Measurements from ENCODE around the gene ST3GAL3.

The ST3GAL3 gene

DNA sequence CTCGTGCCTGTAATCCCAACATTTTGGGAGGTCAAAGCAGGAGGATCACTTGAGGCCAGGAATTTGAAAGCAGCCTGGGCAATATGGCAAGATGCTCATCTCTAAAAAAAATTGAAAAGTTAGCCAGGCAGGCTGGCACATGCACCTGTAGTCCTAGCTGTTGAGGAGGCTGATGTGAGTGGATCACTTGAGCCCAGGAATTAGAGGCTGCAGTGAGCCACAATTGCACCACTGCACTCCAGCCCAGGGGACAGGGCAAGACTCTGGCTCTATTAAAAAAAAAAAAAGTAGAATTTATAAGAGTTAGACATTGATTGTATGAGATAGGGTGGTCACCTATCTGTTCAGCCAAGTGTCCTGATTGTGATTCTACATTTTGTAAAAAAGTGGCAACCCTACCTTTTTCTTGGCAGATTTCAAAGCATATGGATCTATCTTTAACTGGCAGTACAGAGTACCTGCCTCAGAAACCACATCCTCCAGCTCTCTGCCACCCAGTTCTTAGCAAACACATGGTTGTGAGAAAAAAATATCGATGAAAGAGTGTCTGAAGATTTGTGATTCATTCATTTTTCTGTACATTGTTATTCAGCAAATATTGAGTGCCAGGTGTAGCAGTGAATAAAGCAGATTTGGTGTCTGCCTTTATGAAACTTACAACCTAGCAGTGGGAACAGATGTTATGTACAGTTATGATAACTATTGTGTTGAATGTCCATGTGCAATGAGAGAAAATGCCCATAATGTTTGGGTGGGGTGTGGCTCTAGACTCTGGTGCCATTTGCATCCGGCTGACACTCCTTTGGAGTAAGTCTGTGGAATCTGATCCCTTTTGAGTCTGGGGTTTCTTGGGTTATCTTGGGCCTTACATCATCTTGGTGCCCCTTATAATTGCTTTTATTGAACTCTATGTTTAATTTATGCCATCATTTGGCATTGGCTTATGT lies 82.5 kb downstream of the ST3GAL3 start:
- no peak for DNase-seq

DNA sequence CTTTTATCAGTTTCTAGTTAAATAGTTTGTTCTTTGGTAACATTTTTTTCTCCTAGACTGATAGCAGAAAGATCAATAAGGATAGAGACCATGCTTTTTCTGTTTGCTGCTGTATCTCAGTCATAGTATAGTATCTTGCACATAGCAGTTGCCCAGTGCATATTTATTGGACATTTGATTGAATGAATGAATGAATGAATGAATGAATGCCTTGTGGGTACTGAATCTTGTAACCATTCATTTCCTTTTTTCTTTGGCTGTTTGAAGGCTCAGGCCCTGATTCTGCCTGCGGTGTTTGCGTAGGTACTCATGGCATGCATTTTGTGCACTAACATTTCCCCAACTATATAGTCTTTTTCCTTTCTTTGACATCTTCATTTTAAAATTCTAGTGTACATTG lies 83.9 kb downstream of the ST3GAL3 start:
- no peak for DNase-seq

DNA sequence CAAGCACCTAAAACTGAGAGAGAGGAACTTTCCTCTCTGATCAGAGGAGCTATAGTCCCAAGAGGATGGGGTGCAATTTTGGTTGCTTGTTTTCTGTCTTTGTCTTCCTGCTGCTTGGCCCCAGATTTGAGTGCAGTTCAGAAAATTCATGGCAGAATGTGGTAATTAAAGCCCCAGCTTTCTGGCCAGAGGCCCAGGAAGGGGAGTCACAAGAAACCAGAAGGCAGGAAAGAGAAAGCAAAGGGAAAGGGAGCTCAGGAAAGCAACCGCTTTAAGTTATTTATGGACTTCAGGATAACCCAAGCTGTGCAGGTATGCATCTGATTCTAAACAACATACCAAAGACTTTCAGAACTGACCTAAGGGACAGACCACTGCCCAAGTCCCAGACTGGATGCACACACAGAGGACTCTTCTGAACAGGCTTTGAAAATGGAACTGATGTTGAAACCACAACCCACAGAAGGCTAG lies 88.8 kb downstream of the ST3GAL3 start:
- peak; percentile 41 for DNase-seq

DNA sequence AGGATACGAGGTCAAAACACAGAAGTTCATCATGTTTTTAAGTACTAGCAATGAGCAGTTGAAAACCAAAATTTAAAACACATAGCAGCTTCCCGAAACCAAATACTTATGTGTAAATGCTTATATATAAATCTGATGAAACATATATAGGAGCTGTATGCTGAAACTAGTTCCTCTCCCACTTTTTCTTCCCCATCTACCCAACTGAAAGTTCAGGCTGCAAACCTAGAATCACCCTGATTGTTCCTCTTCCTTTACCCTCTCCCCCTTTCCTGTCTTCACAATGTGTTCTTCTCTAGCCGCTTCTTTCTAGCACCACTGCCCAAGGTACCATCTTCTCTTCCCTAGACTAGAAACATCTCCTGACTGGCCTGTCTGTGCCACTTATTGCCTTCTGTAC lies 90.6 kb downstream of the ST3GAL3 start:
- DNase-seq, result no peak

DNA sequence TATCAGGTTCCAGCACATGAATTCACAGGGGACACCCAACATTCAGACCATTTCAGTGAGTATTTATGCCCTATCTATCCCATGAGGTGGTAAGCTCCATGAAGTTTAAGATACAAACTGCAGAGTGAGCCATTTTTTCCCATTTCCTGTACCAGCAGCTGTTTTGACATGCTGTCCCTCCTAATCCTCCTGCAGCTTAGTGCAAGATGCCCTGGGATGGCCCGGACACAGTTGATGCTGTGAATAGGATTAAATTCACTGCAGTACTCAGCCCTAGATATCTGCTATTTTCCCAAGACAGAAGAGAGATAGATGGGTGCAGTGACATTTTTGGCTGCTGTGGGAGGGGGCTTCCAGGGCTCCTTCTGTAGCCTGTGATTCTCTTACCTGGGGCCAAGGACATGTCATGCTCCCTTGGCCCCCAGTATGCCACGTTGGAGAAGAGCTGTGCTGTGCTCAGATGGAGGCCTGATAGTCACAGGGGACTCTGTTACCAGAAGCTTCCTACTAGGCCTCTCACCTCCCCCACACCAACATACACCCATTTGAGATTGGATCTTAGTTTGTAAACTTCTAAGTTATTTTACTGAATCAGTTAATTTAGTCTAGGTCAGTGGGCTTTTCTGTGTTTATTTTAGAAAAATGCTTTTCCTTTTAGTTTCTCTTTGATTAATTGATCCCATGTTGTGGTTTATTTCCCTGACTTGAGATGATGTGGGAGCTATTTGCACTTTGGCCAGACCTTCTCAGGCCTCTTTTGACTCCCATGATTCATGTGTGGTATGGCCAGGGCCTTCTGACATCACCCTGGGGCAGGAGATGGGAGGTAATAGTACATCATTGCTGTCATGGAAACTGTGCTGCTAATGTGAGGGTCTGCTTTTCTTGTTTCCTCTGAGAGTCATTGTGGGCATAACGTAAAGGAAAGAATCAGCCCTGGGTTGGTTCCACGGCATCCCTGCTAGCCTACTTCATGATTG lies 92.6 kb downstream of the ST3GAL3 start:
- no peak for DNase-seq

DNA sequence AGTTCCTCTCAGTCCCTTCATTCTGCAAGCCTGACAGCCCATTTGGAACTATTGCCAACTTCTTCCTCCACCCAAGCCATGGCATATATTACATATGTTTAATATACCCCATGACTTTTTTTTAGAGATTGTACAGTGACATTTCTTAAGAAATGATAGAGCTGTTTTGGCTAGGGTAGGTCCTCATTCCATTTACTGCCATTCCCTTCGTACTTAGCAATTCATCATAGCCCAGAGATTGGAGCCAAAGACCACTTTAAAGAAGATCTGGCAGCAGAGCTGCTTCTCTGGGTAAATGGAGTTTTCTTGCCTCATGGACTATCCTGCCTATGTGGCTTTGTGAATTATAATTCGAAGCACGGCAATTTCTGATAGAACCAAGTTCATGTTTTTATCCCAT lies 93.4 kb downstream of the ST3GAL3 start:
- DNase-seq, result no peak

DNA sequence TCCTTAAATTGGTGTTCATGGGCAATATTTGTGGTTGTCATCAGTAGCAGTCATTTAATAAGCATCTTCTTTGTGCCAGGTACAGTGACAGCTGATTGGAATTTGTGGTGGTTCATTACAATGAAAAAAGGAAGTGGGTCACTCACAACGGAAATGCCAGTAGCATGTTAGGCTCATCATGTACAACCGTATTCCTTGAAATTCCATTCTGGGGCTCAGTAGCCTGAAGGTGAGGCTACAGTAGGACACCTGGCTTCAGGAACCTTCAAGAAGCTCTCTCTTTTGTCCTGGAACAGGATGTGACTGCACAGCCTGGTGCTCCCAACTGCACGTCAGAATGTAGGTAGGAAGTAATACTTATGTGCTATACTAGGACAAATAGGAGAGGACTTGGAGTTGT lies 93.9 kb downstream of the ST3GAL3 start:
- no peak for DNase-seq

DNA sequence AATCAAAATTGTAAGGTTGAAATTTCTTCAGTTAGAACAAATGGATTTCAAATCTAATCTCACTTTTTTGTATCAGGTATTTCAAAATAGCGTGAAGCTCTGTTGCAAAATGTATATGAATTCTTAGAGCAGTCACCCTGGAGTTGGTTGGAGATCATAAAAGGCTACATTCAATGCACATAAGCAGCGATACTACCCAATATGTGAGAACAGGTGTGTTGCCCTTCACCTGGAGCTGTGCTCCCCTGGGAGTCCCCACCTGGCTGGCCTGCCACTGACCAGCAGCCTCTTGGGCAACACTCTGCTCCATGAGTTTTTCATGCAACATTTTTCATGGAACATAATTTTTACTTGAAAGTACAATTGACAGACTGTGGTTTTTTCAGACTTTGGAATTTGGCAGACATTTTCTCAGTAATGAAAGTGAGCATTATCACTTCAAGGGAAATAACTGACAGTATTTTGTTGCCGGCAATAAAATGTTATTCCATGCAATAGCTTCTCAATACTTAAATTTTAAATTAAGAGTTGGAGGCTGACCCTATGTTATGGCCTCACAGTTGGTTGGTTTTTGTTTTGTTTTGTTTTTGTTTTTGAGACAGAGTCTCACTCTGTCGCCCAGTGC lies 95.1 kb downstream of the ST3GAL3 start:
- no peak for DNase-seq

DNA sequence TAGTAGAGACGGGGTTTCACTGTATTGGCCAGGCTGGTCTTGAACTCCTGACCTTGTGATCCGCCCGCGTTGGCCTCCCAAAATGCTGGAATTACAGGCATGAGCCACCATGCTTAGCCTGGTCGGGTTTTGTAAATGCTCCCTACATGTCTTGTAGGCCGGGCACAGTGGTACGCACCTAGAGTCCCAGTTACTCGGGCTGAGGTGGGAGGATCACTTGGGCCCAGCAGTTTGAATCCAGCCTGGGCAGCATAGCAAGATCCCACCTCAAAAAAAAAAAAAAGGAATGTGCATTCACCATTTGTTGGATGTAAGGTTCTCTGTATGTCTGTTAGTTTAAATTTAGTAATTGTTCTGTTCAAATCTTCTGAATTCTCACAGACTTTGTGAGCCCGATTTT lies 95.8 kb downstream of the ST3GAL3 start:
- no peak for DNase-seq

DNA sequence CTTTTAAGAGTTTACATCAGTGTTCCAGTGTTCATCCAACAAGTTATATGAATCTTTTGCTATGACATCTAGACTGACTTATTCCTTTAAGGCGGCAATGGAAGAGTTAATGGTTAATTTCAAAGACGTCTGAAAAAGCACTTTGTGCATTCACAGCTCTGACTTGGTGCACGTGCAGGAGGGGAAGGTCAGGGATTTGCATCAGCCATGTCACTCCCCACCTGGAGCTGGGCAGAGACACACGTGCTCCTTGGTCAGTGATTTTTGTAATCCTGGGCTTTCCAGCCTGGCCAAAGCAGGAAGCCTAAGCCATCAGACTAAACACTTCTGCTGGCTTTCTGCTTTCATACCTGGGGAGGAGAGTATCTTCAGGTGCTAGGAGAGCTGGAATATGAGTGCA lies 96.3 kb downstream of the ST3GAL3 start:
- no peak for DNase-seq

DNA sequence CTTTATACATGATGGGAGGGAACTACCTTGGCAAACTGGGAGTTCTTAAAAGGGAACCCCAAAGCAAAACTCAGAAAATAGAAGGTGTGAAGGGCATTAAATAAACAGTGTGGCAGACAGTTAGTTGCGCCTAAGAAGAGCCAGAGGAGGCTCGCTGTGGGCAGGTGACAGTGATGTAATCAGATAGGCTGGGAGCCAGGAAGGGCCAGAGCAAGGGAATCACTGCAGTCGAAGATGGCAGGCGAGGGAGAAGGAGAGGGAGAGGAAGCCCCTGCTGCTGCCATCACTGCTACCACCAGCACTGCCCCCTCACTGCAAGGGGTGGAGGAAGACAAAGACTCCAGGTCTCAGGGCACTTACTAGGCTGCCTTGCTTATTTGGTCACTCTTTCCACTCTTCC lies 97.2 kb downstream of the ST3GAL3 start:
- DNase-seq, result no peak

DNA sequence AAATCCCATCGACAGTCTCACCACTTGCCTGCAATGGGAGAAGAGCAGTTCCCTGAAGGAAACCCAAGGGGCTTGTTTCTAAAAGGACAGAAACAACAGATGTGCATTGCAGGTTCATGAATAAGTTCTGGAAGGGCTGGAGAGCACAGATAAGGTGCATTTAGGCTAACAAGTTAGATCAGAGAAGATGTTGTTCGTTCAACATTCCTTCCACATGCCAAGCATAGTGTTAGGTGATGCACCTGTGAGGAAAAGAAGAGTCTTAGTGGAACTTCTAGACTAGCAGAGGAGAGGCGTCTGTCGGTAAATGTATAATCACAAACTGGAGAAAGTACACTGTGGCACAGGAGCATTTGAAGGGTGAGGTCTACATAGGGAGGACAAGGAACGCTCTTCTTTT lies 98.0 kb downstream of the ST3GAL3 start:
- no peak for DNase-seq

DNA sequence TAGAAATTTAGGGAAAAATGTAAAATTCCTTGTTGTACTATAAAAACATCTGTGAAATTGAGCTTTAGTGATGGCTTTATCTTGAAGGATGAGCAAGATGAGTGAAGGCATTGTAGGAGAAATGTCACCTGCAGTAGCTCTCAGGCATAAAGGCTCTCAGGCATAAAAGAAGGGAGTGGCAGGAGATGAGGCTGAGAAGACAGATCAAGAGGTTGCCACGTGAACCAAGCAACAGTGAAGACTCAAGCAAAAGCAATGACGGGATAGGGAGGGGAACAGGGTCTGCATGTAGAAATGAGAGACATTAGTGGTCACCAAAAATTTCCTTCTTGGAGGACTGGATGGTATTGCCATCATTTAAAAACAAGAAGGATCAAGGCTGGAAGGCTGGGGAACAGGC lies 98.8 kb downstream of the ST3GAL3 start:
- DNase-seq, result no peak

DNA sequence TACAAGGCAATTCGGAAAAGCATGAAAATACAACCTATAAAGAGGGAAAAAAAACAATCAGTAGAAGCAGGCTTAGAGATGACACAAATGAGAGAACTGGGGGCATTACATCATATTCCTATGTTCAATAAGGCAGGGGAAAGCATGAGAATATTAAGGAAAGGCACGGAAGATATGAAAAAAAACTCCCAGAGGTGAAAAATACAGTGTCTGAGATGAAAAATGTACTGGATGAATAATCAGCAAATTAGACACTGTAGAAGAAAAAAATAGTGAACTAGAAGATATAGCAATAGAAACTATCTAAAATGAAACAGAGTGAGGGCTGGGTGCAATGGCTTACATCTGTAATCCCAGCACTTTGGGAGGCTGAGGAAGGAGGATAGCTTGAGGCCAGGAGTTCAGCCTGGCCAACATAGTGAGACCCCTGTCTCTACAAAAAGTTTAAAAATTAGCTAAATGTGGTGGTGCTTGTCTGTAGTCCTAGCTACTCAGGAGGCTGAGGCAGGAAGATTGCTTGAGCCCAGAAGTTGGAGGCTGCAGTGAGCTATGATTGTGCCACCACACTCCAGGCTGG lies 101.8 kb downstream of the ST3GAL3 start:
- no peak for DNase-seq

DNA sequence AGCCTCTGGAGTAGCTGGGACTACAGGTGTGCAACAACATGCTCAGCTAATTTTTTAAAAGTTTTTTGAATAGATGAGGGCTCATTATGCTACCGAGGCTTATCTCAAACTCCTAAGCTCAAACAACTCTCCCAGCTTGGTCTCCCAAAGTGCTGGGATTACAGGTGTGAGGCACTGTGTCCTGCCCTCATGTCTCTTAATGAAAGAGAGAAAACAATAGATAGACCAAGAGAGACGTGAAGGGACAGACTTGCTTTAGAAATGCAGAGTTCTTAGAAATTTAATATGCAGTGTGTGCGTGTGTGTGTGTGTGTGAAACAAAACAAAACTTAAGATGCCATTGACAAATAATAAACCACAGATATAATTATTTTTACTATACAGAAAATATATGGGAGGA lies 105.2 kb downstream of the ST3GAL3 start:
- DNase-seq, result no peak

DNA sequence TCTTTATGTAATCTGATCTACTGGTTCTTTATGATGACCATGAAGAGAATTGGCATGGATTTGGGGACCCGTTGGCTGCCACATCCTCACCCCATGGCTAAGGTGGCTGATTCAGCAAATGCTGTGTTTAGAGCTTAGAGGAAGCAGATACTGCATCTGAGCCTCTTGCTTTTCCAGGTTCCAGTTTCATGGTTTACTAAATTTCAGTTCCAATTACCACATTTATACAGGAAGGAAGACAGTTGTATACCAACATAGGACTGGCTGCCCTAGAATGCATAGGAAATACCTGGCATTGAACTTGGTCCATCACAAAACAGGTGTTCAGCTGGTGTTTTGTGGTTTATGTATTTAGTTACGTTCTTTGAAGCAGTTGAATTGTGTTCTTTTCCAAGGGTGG lies 107.1 kb downstream of the ST3GAL3 start:
- DNase-seq, result no peak

DNA sequence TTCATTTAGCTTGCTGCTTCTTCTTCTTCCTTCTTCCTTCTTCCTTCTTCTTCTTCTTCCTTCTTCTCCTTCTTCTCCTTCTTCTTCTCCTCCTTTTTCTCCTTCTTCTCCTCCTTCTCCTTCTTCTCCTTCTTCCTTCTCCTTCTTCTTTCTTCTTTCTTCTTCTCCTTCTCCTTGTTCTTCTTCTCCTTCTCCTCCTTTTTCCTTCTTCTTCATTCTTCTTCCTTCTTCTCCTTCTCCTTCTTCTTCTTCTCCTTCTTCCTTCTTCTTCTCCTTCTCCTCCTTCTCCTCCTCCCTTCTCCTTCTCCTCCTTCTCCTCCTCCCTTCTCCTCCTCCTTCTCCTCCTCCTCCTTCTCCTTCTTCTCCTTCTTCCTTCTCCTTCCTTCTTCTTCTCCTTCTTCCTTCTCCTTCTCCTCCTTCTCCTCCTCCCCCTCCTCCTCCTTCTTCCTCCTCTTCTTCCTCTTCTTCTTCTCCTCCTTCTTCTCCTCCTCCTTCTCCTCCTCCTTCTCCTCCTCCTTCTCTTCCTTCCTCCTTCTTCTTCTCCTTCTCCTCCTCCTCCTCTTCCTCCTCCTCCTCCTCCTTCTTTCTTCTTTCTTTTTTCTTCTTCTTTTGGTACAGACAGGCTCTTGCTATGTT lies 110.1 kb downstream of the ST3GAL3 start:
- DNase-seq, result no peak

DNA sequence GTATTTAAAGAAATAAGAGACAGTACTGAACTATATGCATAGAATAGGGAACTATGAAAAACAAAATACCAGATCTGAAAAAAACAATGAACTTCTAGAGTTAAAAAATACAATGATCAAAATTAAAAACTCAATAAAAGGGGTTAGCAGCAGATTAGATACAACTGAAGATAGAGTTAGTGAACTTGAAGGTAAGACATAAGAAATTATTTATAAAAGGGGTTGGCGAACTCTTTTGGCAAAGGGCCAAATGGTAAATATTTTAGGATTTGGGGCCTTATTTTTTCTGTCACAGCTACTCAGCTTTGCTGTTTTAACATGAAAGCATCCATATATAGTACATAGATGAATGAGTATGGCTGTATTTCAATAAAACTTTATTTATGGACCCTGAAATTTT lies 111.4 kb downstream of the ST3GAL3 start:
- DNase-seq, result no peak

DNA sequence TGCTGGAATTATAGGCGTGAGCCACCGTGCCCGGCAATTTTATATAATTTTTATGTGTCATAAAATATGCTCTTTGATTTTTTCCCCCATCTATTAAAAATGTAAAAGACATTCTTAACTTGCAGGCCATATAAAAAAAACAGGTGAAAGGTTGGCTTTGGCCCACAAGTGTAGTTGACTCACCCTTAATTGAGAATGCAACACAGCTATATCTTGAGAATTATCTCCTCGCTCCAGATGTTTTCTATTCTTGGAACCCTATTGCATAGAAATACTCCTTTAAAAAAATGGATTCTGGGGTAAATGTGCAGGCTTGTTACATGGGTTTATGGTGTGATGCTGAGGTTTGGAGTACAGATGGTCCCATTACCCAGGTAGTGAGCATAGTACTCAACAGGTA lies 112.0 kb downstream of the ST3GAL3 start:
- DNase-seq, result no peak

DNA sequence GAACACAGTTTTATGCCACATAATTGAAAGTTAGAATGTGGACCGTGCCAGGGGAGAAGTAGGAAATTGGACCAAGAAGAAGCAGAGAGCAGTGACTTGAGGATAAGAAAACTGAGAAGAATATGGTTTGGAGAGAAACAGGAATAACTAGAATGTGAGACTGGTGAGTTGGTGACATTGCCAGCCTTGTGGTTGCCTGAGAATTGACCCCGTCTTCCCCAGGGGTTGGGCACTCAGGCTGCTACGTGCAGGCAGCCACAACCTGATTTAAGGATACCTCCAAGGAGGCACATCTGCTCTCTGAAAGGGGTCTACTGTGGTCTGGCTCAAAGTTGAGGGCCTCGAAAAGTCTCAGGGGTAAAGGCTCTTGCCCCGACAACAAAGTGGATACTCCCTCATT lies 114.1 kb downstream of the ST3GAL3 start:
- no peak for DNase-seq

DNA sequence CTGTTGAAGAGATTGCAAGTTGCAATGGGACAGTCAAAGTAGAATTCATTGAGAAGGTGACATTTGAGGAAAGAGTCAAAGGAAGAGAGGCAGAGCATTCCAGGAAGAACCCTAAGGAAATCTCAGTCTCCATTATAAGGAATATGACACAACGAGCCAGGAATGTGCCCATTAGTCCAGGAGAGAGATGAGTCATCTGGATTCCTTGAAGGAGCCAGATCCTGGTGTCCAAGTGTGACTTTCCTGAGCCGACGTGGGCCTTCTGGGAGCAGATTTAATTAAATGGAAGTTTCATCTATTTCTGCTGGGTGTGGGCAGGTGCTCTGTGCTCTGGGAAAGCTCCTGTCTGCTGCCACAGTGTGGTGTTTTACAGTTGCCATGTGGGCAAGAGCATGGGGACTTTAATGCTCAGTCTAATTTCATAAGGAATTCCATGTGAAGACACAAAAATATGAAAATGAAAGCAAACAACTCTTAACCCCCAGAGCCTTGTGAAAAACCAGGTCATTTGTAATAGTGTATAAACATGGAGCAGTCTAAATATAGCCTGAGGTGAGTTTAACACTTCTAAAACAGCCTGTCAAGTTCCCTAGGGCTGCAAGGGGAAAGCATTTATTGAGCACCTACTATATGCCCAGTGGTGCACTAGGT lies 114.8 kb downstream of the ST3GAL3 start:
- no peak for DNase-seq

DNA sequence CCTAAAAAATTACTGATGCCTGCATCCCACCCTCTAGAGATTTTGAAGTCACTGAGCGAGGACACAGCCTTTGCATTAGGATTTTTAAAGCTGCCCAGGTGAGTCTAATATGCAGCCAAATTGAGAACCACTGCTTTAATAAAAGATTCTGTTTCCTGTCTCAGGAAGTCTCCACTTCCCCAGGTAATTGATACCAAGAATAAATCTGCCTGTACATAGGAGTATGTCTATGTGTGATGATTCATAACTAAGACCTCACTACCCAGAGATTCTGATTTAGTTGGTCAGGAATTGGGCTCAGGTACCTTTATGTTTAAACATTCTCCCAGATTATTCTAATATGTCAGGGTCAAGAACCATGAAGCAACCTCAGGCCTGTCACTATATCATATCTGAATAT lies 117.5 kb downstream of the ST3GAL3 start:
- DNase-seq, result no peak
